ENCODE data around the gene TMEM212. TPM values are rescaled to one million over a fixed set of nuclear protein-coding genes. Genes with fewer than 3 reads are reported as not detected.

TMEM212 gene
- total and polyA plus RNA-seq, 9 of the 15 experiments (the other 6 are each of a cell fraction or from before 2014, with no cell fraction given), result not detected

DNA sequence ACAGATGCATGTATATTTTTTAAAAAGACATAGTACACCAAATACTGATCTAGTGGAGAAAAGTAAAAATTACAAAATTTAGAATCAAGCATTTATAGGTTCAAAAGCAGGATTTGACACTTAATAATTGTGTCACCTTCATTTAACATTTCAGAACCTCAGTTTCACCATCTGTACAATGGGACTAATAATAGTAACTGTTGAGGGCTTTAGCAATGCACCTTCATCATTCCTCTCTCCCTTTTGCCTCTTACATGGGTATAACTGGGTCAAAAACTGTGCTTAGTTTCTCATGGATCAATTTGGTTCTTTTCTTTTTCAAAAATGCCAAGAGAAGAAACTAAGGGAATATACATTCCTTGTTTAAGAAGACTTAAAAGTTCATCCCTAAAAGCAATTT, 5.5 kb upstream of the TMEM212 start (continued):
- TF ChIP-seq, protein P1, sequence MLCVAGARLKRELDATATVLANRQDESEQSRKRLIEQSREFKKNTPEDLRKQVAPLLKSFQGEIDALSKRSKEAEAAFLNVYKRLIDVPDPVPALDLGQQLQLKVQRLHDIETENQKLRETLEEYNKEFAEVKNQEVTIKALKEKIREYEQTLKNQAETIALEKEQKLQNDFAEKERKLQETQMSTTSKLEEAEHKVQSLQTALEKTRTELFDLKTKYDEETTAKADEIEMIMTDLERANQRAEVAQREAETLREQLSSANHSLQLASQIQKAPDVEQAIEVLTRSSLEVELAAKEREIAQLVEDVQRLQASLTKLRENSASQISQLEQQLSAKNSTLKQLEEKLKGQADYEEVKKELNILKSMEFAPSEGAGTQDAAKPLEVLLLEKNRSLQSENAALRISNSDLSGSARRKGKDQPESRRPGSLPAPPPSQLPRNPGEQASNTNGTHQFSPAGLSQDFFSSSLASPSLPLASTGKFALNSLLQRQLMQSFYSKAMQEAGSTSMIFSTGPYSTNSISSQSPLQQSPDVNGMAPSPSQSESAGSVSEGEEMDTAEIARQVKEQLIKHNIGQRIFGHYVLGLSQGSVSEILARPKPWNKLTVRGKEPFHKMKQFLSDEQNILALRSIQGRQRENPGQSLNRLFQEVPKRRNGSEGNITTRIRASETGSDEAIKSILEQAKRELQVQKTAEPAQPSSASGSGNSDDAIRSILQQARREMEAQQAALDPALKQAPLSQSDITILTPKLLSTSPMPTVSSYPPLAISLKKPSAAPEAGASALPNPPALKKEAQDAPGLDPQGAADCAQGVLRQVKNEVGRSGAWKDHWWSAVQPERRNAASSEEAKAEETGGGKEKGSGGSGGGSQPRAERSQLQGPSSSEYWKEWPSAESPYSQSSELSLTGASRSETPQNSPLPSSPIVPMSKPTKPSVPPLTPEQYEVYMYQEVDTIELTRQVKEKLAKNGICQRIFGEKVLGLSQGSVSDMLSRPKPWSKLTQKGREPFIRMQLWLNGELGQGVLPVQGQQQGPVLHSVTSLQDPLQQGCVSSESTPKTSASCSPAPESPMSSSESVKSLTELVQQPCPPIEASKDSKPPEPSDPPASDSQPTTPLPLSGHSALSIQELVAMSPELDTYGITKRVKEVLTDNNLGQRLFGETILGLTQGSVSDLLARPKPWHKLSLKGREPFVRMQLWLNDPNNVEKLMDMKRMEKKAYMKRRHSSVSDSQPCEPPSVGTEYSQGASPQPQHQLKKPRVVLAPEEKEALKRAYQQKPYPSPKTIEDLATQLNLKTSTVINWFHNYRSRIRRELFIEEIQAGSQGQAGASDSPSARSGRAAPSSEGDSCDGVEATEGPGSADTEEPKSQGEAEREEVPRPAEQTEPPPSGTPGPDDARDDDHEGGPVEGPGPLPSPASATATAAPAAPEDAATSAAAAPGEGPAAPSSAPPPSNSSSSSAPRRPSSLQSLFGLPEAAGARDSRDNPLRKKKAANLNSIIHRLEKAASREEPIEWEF (CRISPR knock-in tag; IDR thresholded peaks at IDR 0.05), result no peak
- no peak for TF ChIP-seq SMARCE1 (IDR thresholded peaks at IDR 0.05)
- no peak for TF ChIP-seq ZNF766 (CRISPR knock-in tag; conservative IDR thresholded peaks at IDR 0.05)
- TF ChIP-seq EP400 (IDR thresholded peaks at IDR 0.05), result no peak
- TF ChIP-seq TARDBP (IDR thresholded peaks at IDR 0.05), result no peak
- TF ChIP-seq RBM25 (IDR thresholded peaks at IDR 0.05; ENCODE audit: low read depth, low read length, severe bottlenecking), result peak; percentile 99

DNA sequence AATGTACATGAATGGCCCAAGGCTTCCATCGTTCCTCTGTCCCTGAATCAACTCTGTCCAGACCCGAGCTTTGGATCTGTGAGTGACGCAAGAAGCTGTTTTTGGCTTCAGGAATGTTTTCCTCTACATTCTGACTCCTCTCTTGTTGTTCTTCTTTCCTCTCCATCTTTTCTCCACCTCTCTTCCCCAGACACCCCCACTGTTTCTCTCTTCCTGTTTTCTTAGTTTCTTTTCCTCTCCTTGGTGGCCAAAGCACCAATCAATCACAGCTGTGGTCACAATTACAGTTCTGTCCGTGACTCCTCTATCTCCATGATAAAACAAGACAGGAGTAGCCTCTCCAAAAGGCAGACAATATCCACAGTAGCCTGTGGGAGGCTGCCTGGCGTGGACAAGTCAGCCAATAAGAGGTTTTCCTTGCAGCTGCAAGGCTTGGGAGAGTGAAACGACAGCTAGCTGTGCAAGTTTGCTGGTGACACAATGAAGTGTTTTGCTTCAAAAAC, 4.9 kb upstream of the TMEM212 start:
- WGBS (ENCODE audit: insufficient coverage, low coverage, missing lambda C conversion rate), result 6% methylated on average over 6 of the region's 6 CpGs
- no peaks in the 10 kb centered on the region for H3K36me3 ChIP-seq (ENCODE audit: control insufficient read depth, insufficient read depth, low read length)
- ATAC-seq (peak; percentile 67), FAIRE-seq (no peak), DNase-seq (ENCODE audit: extremely low read depth in 1 of 4, low spot score in 3 of 4) (peak in 1 of 4 experiments; percentile 28)
- peaks cover 2 to 8% of the 10 kb centered on the region in 2 experiments; a peak in 4 of 5 replicates for H3K4me1 ChIP-seq (replicated peaks in 1 of 2; ENCODE audit: control insufficient read depth in 2 of 2, insufficient read depth in 2 of 2, low read length in 2 of 2)
- ChIA-PET CTCF (ENCODE audit: low intra/inter-chr PET ratio) (no interaction called here), POLR2A (interaction anchor here (0.6 kb wide), 1 partner anchor 572 kb away, joined by 3 read pairs; no protein-coding TSS in a partner anchor)
- no peak overlapping the region for H3K4me2 ChIP-seq (ENCODE audit: insufficient read depth, low read length)
- in situ Hi-C loops (cut with MboI) (no loop called here), intact Hi-C loops (cut with micrococcal nuclease) (loop anchor here (5.0 to 10.0 kb wide), 2 partner anchors 637 to 829 kb away; no protein-coding TSS in a partner anchor)
- H3K4me3 ChIP-seq, result no peak overlapping the region
- H3K9ac ChIP-seq (ENCODE audit: insufficient read depth in 1 of 2, low read depth in 2 of 2, low read length in 2 of 2), result no peak overlapping the region
- H3K9me3 ChIP-seq (replicated peaks; ENCODE audit: control insufficient read depth, insufficient read depth, low read depth, low read length), result no peaks in the 10 kb centered on the region
- H3K79me2 ChIP-seq (ENCODE audit: control insufficient read depth, insufficient read depth, low read length), result no peaks in the 10 kb centered on the region
- no peaks in the 10 kb centered on the region for H3K9me1 ChIP-seq (ENCODE audit: control insufficient read depth, insufficient read depth, low read length)
- no peak overlapping the region for H3K27ac ChIP-seq (ENCODE audit: extremely low read depth, low read depth, low read length)
- no peaks in the 10 kb centered on the region for H3K27me3 ChIP-seq (ENCODE audit: control insufficient read depth in 2 of 2, insufficient read depth in 2 of 2, low read length in 2 of 2)
- H4K20me1 ChIP-seq (replicated peaks; ENCODE audit: control insufficient read depth, insufficient read depth, low read length), result no peaks in the 10 kb centered on the region
- no peak overlapping the region for H2AFZ ChIP-seq (ENCODE audit: low read depth, low read length)
- BruUV-seq (replicated peaks), result no TSS peak
- TF ChIP-seq PURB (CRISPR knock-in tag; IDR thresholded peaks at IDR 0.05; ENCODE audit: low read depth) (no peak), SP1 (CRISPR knock-in tag; IDR thresholded peaks at IDR 0.05) (no peak), STAG1 (CRISPR knock-in tag; IDR thresholded peaks at IDR 0.05; ENCODE audit: borderline replicate concordance) (no peak), KAT2B (IDR thresholded peaks at IDR 0.05; ENCODE audit: low read depth, low read length) (no peak), MAFK (IDR thresholded peaks at IDR 0.05; ENCODE audit: low read length) (no peak), PTBP1 (IDR thresholded peaks at IDR 0.05; ENCODE audit: low read depth, low read length) (no peak)
- TF ChIP-seq, protein P2, sequence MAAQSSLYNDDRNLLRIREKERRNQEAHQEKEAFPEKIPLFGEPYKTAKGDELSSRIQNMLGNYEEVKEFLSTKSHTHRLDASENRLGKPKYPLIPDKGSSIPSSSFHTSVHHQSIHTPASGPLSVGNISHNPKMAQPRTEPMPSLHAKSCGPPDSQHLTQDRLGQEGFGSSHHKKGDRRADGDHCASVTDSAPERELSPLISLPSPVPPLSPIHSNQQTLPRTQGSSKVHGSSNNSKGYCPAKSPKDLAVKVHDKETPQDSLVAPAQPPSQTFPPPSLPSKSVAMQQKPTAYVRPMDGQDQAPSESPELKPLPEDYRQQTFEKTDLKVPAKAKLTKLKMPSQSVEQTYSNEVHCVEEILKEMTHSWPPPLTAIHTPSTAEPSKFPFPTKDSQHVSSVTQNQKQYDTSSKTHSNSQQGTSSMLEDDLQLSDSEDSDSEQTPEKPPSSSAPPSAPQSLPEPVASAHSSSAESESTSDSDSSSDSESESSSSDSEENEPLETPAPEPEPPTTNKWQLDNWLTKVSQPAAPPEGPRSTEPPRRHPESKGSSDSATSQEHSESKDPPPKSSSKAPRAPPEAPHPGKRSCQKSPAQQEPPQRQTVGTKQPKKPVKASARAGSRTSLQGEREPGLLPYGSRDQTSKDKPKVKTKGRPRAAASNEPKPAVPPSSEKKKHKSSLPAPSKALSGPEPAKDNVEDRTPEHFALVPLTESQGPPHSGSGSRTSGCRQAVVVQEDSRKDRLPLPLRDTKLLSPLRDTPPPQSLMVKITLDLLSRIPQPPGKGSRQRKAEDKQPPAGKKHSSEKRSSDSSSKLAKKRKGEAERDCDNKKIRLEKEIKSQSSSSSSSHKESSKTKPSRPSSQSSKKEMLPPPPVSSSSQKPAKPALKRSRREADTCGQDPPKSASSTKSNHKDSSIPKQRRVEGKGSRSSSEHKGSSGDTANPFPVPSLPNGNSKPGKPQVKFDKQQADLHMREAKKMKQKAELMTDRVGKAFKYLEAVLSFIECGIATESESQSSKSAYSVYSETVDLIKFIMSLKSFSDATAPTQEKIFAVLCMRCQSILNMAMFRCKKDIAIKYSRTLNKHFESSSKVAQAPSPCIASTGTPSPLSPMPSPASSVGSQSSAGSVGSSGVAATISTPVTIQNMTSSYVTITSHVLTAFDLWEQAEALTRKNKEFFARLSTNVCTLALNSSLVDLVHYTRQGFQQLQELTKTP (IDR thresholded peaks at IDR 0.05; ENCODE audit: low read depth in 1 of 2, partially characterized antibody in 2 of 2), result no peak
